MM.1S (cell line): ENCODE results near the gene KIAA0513.
"Not testable (repeated sequence)": the region's sequence is repeated elsewhere in the genome, so short reads cannot be mapped to it uniquely, and the experiment has no call there.

ENCODE experiments used
- DNase-seq: peaks from one replicate; pipeline ENCODE4 v3.0.0-alpha.2; 2015
- H2AFZ ChIP-seq: fragments of 300-600 bp; sonication (generic); 2 replicates; pipeline ENCODE4 v1.6.0; 2016; ENCODE audit warnings: antibody characterized with exemption, low read length
- H3F3A ChIP-seq: fragments of 300-600 bp; sonication (generic); 2 replicates; pipeline ENCODE4 v1.6.1; 2016; ENCODE audit warnings: mild to moderate bottlenecking, antibody characterized with exemption, low read length, moderate library complexity, mixed read lengths; ENCODE audit not compliant: insufficient read depth
- H3K27ac ChIP-seq: fragments of 300-600 bp; sonication (generic); 2 replicates; pipeline ENCODE4 v1.5.1; 2016; ENCODE audit warnings: mild to moderate bottlenecking, low read length
- H3K27me3 ChIP-seq: fragments of 300-600 bp; sonication (generic); replicated peaks from 2 replicates; pipeline ENCODE4 v1.6.0; 2016; ENCODE audit warnings: low read length; ENCODE audit not compliant: insufficient read depth
- H3K36me3 ChIP-seq: fragments of 300-600 bp; sonication (generic); replicated peaks from 2 replicates; pipeline ENCODE4 v1.6.1; 2016; ENCODE audit warnings: mild to moderate bottlenecking, low read length, mixed read lengths; ENCODE audit not compliant: insufficient read depth
- H3K4me1 ChIP-seq: fragments of 300-600 bp; sonication (generic); 2 replicates; pipeline ENCODE4 v1.6.1; 2016; ENCODE audit warnings: low read length, mixed read lengths
- H3K4me2 ChIP-seq: fragments of 300-600 bp; sonication (generic); 2 replicates; pipeline ENCODE4 v1.6.0; 2016; ENCODE audit warnings: low read depth, low read length
- H3K4me3 ChIP-seq: fragments of 300-600 bp; sonication (generic); 2 replicates; pipeline ENCODE4 v1.5.1; 2016; ENCODE audit warnings: low read length, mixed read lengths
- H3K79me2 ChIP-seq: fragments of 300-600 bp; sonication (generic); 2 replicates; pipeline ENCODE4 v1.6.1; 2016; ENCODE audit warnings: mixed run types, low read length, mixed read lengths
- H3K9ac ChIP-seq: fragments of 300-600 bp; sonication (generic); 2 replicates; pipeline ENCODE4 v1.6.1; 2016; ENCODE audit warnings: low read length, mixed read lengths
- H3K9me2 ChIP-seq: fragments of 300-600 bp; sonication (generic); replicated peaks from 2 replicates; pipeline ENCODE4 v1.6.1; 2016; ENCODE audit warnings: mild to moderate bottlenecking, low read length, mixed read lengths; ENCODE audit not compliant: insufficient read depth
- H3K9me3 ChIP-seq: fragments of 300-600 bp; sonication (generic); replicated peaks from 2 replicates; pipeline ENCODE4 v1.6.1; 2016; ENCODE audit warnings: mild to moderate bottlenecking, low read length, mixed read lengths; ENCODE audit not compliant: insufficient read depth
- H4K20me1 ChIP-seq: fragments of 300-600 bp; sonication (generic); 2 replicates; pipeline ENCODE4 v1.6.1; 2016; ENCODE audit warnings: mild to moderate bottlenecking, low read length, moderate library complexity, mixed read lengths; ENCODE audit not compliant: insufficient read depth
- EZH2 ChIP-seq: fragments of 300-600 bp; sonication (generic); optimal IDR thresholded peaks from 2 replicates; pipeline ENCODE3; 2017; ENCODE audit warnings: low read depth, mild to moderate bottlenecking, antibody characterized with exemption, low read length, mixed read lengths
- EZH2phosphoT487 ChIP-seq: fragments of 300-600 bp; sonication (generic); IDR thresholded peaks from 2 replicates; pipeline ENCODE4 v1.6.1; 2018; ENCODE audit warnings: antibody characterized with exemption, low read length
- TF ChIP-seq, protein P1 (sequence below): fragments of 300-600 bp; sonication (generic); IDR thresholded peaks from 2 replicates; pipeline ENCODE4 v1.5.1; 2016; ENCODE audit warnings: antibody characterized with exemption, low read length, mixed read lengths

The KIAA0513 gene

DNA sequence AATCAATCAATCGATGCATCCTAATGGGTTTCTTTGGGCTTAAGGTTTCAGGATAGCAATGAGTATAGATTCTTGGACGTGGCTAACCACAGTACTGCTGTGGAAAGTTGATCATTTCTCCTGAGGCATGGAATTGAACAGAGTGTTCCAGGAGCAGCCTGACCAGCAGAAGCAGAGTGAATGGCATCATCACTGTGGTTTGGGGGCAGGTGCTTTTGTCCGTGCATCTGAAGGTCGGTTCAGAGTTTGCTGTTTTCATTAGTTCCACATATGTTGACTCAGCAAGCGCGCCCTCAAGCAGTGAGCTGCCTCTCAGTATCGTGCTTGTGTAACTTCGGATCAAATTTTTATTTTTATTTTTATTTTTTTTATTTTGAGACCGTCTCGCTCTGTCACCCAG is 24.9 kb downstream of the KIAA0513 start:
- H3K9ac ChIP-seq, result no peak overlapping the region

DNA sequence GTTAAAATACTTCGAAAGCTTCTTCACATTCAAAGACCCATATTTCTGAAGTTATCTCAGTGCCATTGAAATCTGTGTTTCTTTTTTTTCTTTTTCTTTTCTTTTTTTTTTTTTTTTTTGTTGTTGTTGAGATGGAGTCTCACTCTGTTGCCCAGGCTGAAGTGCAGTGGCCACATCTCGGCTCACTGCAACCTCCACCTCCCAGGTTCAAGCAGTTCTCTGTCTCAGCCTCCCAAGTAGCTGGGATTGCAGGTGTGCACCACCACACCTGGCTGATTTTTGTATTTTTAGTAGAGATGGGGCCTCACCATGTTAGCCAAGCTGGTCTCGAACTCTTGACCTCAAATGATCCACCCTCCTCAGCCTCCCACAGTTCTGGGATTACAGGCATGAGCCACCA is 26.7 kb downstream of the KIAA0513 start:
- not testable (repeated sequence) for H3K4me3 ChIP-seq, H3K9me3 ChIP-seq, H3K4me2 ChIP-seq, H3K79me2 ChIP-seq, H3K4me1 ChIP-seq, H3K9ac ChIP-seq, H3K9me2 ChIP-seq, DNase-seq, H3K27me3 ChIP-seq, H3F3A ChIP-seq, H3K36me3 ChIP-seq, H3K27ac ChIP-seq, H2AFZ ChIP-seq, H4K20me1 ChIP-seq

More for the DNA sequence above, 24.9 kb downstream of the KIAA0513 start:
- H3K36me3 ChIP-seq, result no peaks in the 10 kb centered on the region
- H3K4me2 ChIP-seq, result no peak overlapping the region
- no peaks in the 10 kb centered on the region for H3K9me2 ChIP-seq
- TF ChIP-seq EZH2phosphoT487 (no peak), EZH2 (no peak)
- TF ChIP-seq, protein P1, sequence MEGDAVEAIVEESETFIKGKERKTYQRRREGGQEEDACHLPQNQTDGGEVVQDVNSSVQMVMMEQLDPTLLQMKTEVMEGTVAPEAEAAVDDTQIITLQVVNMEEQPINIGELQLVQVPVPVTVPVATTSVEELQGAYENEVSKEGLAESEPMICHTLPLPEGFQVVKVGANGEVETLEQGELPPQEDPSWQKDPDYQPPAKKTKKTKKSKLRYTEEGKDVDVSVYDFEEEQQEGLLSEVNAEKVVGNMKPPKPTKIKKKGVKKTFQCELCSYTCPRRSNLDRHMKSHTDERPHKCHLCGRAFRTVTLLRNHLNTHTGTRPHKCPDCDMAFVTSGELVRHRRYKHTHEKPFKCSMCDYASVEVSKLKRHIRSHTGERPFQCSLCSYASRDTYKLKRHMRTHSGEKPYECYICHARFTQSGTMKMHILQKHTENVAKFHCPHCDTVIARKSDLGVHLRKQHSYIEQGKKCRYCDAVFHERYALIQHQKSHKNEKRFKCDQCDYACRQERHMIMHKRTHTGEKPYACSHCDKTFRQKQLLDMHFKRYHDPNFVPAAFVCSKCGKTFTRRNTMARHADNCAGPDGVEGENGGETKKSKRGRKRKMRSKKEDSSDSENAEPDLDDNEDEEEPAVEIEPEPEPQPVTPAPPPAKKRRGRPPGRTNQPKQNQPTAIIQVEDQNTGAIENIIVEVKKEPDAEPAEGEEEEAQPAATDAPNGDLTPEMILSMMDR, result no peak
- no peak overlapping the region for H3K27ac ChIP-seq
- H3K4me3 ChIP-seq, result no peak overlapping the region
- H3F3A ChIP-seq, result no peaks in the 10 kb centered on the region
- H4K20me1 ChIP-seq, result no peaks in the 10 kb centered on the region
- no peak for DNase-seq
- H3K79me2 ChIP-seq, result no peaks in the 10 kb centered on the region
- H3K9me3 ChIP-seq, result no peaks in the 10 kb centered on the region
- H2AFZ ChIP-seq, result no peak overlapping the region
- no peaks in the 10 kb centered on the region for H3K4me1 ChIP-seq
- H3K27me3 ChIP-seq, result no peaks in the 10 kb centered on the region

DNA sequence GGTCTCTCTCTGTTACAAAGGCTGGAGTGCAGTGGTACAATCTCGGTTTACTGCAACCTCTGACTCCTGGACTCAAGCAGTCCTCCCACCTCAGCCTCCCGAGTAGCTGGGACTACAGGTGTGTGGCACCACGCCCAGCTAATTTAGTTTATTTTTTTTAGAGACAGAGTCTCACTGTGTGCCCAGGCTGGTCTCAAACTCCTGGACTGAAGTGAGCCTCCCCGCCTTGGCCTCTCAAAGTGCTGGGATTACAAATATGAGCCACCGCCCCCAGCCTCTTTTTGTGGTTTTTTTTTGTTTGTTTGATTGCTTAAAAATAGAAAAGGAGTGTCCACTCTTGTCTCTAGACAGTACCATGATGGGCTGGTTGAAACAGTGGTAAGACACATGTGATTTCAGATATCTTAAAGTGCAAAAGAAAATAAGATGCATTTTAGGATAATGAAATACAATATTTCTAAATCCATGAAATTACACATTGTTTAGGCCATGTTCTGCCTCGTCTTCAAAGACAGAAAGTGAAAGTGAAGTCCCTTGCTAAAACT is 27.4 kb downstream of the KIAA0513 start:
- Histone ChIP-seq H3K36me3 (no peaks in the 10 kb centered on the region), H3K4me2 (peak overlapping the region; percentile 4; the same call in 1 of the 2 replicates), H3K79me2 (no peaks in the 10 kb centered on the region), H2AFZ (no peak overlapping the region), H3K27ac (no peak overlapping the region), H3K4me3 (no peak overlapping the region), H3K9me3 (no peaks in the 10 kb centered on the region), H3K27me3 (no peaks in the 10 kb centered on the region), H3K9ac (no peak overlapping the region), H3K4me1 (no peaks in the 10 kb centered on the region), H4K20me1 (no peaks in the 10 kb centered on the region), H3K9me2 (no peaks in the 10 kb centered on the region), H3F3A (no peaks in the 10 kb centered on the region)
- DNase-seq, result no peak
- TF ChIP-seq, protein P1, result no peak
- TF ChIP-seq EZH2 (no peak), EZH2phosphoT487 (no peak)

DNA sequence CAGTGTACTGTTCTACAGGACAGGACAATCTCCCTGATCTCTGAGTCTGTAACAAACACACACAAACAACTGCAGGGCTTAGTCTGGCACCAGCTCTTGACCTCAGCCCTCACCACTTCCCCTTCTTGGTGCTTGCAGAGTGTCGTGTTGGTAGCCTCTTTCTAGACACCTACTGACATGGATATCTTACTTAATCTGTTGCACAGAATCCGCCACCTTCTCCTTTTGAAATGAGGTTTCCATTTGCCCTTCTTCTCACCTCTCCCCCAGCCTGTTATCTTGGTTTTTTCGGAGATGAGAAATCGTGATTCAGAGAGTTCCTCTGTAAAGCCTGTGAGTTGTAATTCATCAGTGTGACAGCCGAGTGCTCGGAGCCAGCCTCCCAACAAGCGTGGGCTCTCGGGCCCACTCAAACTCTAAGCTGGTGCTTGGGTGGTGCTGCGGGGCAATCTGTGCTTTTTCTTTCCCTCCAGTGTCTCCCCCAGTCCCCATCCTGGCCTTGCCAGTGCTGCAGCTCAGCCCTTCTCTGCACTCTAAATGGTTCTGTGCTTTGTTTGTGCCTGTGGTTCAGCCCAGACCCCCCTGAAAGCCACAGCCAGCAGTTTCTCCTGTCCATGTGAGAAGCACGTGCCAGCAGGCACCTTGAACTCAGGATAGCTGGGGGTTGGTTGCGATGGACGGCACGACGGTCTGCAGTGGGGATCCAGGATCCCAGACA is 28.1 kb downstream of the KIAA0513 start:
- H2AFZ ChIP-seq, result no peak overlapping the region
- H3K4me1 ChIP-seq, result no peaks in the 10 kb centered on the region
- no peaks in the 10 kb centered on the region for H3F3A ChIP-seq
- H3K79me2 ChIP-seq, result no peaks in the 10 kb centered on the region
- H3K4me3 ChIP-seq, result no peak overlapping the region
- no peaks in the 10 kb centered on the region for H3K9me2 ChIP-seq
- H3K9me3 ChIP-seq, result no peaks in the 10 kb centered on the region
- H4K20me1 ChIP-seq, result no peaks in the 10 kb centered on the region
- H3K4me2 ChIP-seq, result peak overlapping the region; percentile 4; the same call in 1 of the 2 replicates
- H3K9ac ChIP-seq, result no peak overlapping the region
- H3K27me3 ChIP-seq, result no peaks in the 10 kb centered on the region
- DNase-seq, result peak; percentile 42
- H3K36me3 ChIP-seq, result no peaks in the 10 kb centered on the region
- TF ChIP-seq EZH2, result no peak
- TF ChIP-seq, protein P1, result no peak
- no peak for TF ChIP-seq EZH2phosphoT487
- H3K27ac ChIP-seq, result no peak overlapping the region
